HG03439 (cell line): Measurements from ENCODE around the gene MAP2.
"Not testable (repeated sequence)": the region's sequence is repeated elsewhere in the genome, so short reads cannot be mapped to it uniquely, and the experiment has no call there.

Experiments used
- ATAC-seq: cut with Tn5 transposase; IDR thresholded peaks from one replicate; pipeline ENCODE4 v1.9.1; 2021; ENCODE audit warnings: mild to moderate bottlenecking, moderate library complexity; ENCODE audit not compliant: unreplicated experiment

MAP2 gene

DNA sequence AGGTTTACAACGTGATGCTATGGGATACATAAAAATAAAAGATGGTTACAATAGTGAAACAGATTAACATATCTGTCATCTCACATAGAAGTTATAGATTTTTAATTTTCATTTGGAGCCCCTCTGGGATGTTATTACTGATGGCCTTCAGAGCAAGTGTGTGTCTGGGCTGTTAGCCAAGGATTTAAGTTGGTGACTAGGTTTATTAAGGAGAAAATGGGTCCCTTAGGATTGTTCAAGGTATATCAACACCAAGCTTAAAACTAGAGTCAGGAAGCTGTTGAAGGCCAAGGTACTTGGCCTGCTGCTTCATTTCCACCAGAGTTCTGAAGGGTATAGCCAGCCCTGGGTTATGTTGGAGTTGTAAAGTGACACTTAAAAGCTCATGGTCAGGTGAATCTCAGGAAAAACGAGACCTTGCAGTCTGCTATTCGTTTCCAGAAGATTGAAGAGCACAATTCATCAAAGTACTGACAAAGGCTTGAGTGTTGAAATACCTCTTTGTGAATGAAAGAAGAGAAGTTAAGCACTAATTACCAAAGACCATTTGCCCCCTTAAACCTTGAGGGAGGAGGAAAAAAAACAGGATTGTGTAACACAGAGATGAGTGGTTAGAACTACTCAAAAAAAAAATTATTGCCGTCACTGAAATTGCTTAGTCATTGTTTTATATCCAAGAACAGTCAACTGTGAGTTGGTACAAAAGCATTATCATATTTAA lies 48.4 kb downstream of the MAP2 start:
- no peak for ATAC-seq

DNA sequence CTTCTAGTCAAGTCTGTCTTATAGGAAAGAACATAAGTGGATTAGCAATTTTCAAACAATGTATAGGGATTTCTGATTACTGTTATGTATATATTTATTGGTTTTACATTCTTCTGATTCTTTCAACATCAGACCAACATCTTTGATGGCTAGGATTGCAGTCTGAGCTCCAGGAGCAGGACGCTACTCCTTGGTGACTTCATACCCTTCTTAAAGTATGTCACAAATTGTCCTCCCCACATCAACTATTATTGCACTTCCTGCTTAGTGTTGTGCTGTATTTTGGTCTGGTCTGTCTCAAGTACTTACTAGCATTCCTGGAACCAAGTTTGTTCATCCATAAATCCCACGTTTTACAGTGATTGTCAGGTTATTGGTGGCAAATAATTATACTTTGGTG lies 49.0 kb downstream of the MAP2 start:
- ATAC-seq = no peak

GRCh38 chr2:209473930-209474419 lies 50.1 kb downstream of the MAP2 start:
- ATAC-seq = no peak

DNA sequence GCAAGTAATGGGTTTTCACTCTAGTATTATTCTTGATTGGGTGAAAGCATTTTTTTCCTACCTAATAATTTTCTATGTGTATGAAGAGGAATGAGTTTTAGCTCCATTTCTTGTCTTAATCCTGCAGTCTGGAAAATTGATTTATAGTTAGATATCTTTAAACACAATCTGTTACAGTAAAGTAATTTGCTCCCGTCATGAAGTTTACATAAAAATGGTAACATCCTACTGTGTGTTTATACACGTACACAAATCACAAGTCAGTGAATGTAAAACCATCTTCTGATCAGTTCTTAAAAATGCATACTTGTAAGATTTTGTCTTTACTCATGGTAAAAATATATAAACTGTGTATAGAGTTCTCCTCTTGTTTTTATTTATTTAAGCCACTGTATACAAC lies 51.1 kb downstream of the MAP2 start:
- no peak for ATAC-seq

- no peak for ATAC-seq
Observed at GRCh38 chr2:209476367-209477208, 52.7 kb downstream of the MAP2 start.

DNA sequence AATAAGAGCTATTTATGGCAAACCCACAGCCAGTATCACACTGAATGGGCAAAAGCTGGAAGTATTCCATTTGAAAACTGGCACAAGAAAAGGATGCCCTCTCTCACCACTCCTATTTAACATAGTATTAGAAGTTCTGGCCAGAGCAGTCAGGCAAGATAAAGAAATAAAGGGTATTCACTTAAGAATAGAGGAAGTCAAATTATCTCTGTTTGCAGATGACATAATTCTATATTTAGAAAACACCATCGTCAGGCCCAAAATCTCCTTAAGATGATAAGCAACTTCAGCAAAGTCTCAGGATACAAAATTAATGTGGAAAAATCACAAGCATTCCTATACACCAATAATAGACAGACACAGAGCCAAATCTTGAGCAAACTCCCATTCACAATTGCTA lies 68.4 kb downstream of the MAP2 start:
- not testable (repeated sequence) for ATAC-seq

DNA sequence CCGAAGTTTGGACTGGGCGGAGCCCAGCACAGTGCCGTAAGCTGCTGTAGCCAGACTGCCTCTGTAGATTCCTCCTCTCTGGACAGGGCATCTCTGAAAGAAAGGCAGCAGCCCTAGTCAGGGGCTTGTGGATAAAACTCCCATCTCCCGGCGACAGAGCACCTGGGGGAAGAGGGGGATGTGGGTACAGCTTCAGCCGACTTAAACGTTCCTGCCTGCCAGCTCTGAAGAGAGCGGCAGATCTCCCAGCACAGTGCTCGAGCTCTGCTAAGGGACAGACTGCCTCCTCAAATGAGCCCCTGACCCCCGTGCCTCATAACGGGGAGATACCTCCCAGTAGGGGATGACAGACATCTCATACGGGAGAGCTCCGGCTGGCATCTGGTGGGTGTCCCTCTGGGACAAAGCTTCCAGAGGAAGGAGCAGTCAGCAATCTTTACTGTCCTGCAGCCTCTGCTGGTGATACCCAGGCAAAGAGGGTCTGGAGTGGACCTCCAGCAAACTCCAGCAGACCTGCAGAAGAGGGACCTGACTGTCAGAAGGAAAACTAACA lies 71.3 kb downstream of the MAP2 start:
- ATAC-seq = not testable (repeated sequence)

DNA sequence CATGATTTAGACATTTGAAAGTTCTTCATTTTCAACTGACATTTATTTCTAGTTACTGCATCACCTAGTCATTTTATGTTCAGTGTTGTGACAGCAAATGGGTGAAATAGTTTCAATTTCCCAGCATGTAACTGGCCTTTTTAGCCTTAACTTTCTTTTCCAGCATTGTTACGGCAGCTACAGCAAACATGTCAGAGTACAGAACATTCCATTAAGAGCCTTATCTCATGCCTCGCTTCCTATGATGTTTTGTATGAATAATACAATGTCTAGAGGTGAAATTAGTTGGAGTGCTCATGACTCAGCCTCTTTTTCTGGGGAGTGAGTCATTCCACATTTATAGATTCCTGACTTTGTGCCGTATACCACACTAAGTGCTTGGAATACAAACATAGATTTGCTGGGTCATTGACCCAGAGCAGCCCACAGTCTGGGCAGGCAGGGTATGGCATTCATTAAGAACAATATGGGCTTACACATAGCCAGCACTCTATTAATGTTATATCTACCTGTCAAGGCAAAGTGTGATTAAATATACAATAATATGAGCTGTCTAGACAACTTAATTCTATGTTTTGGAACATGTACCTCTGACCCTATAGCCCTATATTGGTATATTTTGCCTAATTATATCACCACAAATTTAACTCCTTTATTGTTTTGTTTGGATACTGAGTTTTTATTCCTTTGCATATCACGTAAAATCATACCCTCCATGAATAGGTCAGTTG lies 72.2 kb downstream of the MAP2 start:
- ATAC-seq = no peak

- ATAC-seq = no peak
Observed at GRCh38 chr2:209496586-209496982, 72.7 kb downstream of the MAP2 start.

DNA sequence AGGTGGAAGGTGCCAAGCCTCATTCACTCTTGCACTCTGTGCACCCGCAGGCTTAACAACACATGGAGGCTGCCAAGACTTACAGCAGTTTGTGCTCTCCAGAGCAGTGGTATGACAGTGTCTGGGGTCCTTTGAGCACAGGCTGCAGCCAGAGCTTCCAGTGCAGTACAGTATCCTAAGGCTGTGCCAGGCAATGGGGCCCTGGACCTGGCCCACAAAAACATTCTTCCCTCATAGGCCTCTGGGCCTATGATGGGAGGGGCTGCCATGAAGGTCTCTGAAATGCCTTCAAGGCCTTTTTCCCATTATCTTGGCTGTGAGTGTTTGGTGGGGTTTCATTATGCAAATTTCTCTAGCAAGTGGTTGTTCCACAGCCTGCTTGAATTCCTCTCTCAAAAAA lies 74.8 kb downstream of the MAP2 start:
- no peak for ATAC-seq

- no peak for ATAC-seq
Observed at GRCh38 chr2:209499069-209499468, 75.2 kb downstream of the MAP2 start.

DNA sequence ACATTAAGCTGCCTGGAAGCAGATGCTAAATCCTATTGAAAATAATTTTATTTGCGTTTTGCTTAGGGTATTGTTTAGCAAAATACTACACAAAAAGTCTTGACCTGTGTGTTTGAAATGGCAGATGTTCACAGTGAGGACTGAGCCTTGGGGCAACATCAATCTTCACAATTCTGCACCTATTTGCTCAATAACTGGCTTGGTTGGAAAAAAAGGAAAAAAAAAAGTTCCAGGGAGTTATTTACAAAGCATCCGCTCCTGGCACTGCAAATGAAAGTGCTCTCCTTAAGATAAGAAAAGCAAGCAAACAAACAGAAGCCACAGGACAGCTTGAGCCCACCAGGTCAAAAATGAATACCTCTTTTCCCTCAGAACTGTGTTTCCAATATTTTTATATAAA lies 77.7 kb downstream of the MAP2 start:
- no peak for ATAC-seq

- no peak for ATAC-seq
Observed at GRCh38 chr2:209505410-209505809, 81.6 kb downstream of the MAP2 start.

GRCh38 chr2:209508255-209508654 lies 84.4 kb downstream of the MAP2 start:
- ATAC-seq = no peak

GRCh38 chr2:209511637-209512036 lies 87.8 kb downstream of the MAP2 start:
- no peak for ATAC-seq

DNA sequence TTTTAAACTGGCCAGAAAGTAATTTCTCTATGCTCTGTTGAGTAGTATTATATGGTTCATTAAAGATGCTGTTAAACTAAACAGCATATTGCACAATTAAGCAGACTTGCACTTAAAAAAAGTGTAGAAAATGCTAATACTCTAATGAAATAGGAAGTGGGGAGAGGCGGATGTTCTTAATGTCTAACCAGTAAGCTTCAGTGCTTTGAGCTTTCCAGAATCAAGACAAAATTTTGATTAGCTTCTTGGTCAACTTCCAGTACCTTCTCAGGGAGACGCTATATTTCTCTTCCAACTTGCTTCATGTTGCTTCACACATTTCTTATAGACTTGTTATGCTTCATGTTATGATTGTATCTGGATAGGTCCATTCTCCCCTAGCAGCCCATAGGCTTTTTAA lies 89.1 kb downstream of the MAP2 start:
- no peak for ATAC-seq

- ATAC-seq = no peak
Observed at GRCh38 chr2:209517436-209517835, 93.6 kb downstream of the MAP2 start.

GRCh38 chr2:209519271-209519670 lies 95.4 kb downstream of the MAP2 start:
- ATAC-seq = no peak

GRCh38 chr2:209519906-209520305 lies 96.1 kb downstream of the MAP2 start:
- no peak for ATAC-seq

GRCh38 chr2:209523041-209523740 lies 99.3 kb downstream of the MAP2 start:
- no peak for ATAC-seq

DNA sequence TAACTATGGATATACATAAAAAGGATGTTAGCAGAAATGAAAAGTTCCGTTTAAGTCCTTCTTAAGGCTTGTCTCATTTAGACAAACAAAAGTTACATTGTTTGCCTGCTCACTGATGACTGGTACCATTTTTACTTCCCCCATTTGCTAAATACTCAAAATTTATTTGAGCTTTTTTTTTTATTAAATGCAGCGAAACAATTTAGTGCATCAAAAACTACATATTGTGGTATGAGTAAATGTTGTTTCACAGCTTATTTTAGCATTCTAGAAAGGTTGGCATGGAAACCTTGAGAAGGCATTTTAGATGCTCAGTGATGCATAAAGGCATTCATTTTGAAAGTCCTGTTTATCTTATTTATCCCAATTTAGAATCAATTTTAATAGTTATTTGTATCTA lies 100.0 kb downstream of the MAP2 start:
- ATAC-seq = peak; percentile 68
